ENCODE measurements around the gene GLT1D1. TPM values are rescaled to one million over a fixed set of nuclear protein-coding genes. Genes with fewer than 3 reads are reported as not detected.
"Not testable (repeated sequence)": the region's sequence is repeated elsewhere in the genome, so short reads cannot be mapped to it uniquely, and the experiment has no call there.

The GLT1D1 gene
- 0.07 and 3.6 TPM in 2 replicates for total RNA-seq (2014; rRNA removed; shearing (Covaris generic); ENCODE audit: low replicate concordance)

GRCh38 chr12:128852885-128853599 lies at the start of gene GLT1D1:
Gene GLT1D1 (plus strand): TSS chr12:128853478. CDS start chr12:128853582, 104 bp downstream.
- DNase-seq (ENCODE audit: low read depth), result no peak
- in situ Hi-C loops (cut with HindIII; ENCODE audit: low pct_unique_long_range_greater_than_20kb, low sequenced_read_pairs), result no loop called here

- no peak for DNase-seq (ENCODE audit: low read depth)
- in situ Hi-C loops (cut with HindIII; ENCODE audit: low pct_unique_long_range_greater_than_20kb, low sequenced_read_pairs), result no loop called here
Observed at GRCh38 chr12:128803788-128804187, 49.5 kb upstream of the GLT1D1 start.

- in situ Hi-C loops (cut with HindIII; ENCODE audit: low pct_unique_long_range_greater_than_20kb, low sequenced_read_pairs), result no loop called here
- no peak for DNase-seq (ENCODE audit: low read depth)
Observed at GRCh38 chr12:128804762-128805161, 48.5 kb upstream of the GLT1D1 start.

GRCh38 chr12:128805406-128805805 lies 47.9 kb upstream of the GLT1D1 start:
- DNase-seq (ENCODE audit: low read depth); in situ Hi-C loops (cut with HindIII; ENCODE audit: low pct_unique_long_range_greater_than_20kb, low sequenced_read_pairs): not testable (repeated sequence)

GRCh38 chr12:128806573-128806972 lies 46.7 kb upstream of the GLT1D1 start:
- in situ Hi-C loops (cut with HindIII; ENCODE audit: low pct_unique_long_range_greater_than_20kb, low sequenced_read_pairs), result no loop called here
- DNase-seq (ENCODE audit: low read depth), result no peak

GRCh38 chr12:128807161-128807724 lies 46.0 kb upstream of the GLT1D1 start:
- in situ Hi-C loops (cut with HindIII; ENCODE audit: low pct_unique_long_range_greater_than_20kb, low sequenced_read_pairs), result no loop called here
- DNase-seq (ENCODE audit: low read depth), result no peak

- in situ Hi-C loops (cut with HindIII; ENCODE audit: low pct_unique_long_range_greater_than_20kb, low sequenced_read_pairs), result no loop called here
- no peak for DNase-seq (ENCODE audit: low read depth)
Observed at GRCh38 chr12:128808651-128809050, 44.6 kb upstream of the GLT1D1 start.

- in situ Hi-C loops (cut with HindIII; ENCODE audit: low pct_unique_long_range_greater_than_20kb, low sequenced_read_pairs), result no loop called here
- DNase-seq (ENCODE audit: low read depth), result no peak
Observed at GRCh38 chr12:128810182-128811127, 42.8 kb upstream of the GLT1D1 start.

GRCh38 chr12:128811806-128812205 lies 41.5 kb upstream of the GLT1D1 start:
- in situ Hi-C loops (cut with HindIII; ENCODE audit: low pct_unique_long_range_greater_than_20kb, low sequenced_read_pairs), result no loop called here
- DNase-seq (ENCODE audit: low read depth), result no peak

- DNase-seq (ENCODE audit: low read depth), result no peak
- in situ Hi-C loops (cut with HindIII; ENCODE audit: low pct_unique_long_range_greater_than_20kb, low sequenced_read_pairs), result no loop called here
Observed at GRCh38 chr12:128813392-128813791, 39.9 kb upstream of the GLT1D1 start.

GRCh38 chr12:128813883-128814282 lies 39.4 kb upstream of the GLT1D1 start:
- DNase-seq (ENCODE audit: low read depth), result peak; percentile 16
- in situ Hi-C loops (cut with HindIII; ENCODE audit: low pct_unique_long_range_greater_than_20kb, low sequenced_read_pairs), result no loop called here

GRCh38 chr12:128814411-128815261 lies 38.6 kb upstream of the GLT1D1 start:
- in situ Hi-C loops (cut with HindIII; ENCODE audit: low pct_unique_long_range_greater_than_20kb, low sequenced_read_pairs), result no loop called here
- no peak for DNase-seq (ENCODE audit: low read depth)

GRCh38 chr12:128815779-128816642 lies 37.3 kb upstream of the GLT1D1 start:
- DNase-seq (ENCODE audit: low read depth), result no peak
- in situ Hi-C loops (cut with HindIII; ENCODE audit: low pct_unique_long_range_greater_than_20kb, low sequenced_read_pairs), result no loop called here

GRCh38 chr12:128816643-128816920 lies 36.7 kb upstream of the GLT1D1 start:
- in situ Hi-C loops (cut with HindIII; ENCODE audit: low pct_unique_long_range_greater_than_20kb, low sequenced_read_pairs), result no loop called here
- no peak for DNase-seq (ENCODE audit: low read depth)

- DNase-seq (ENCODE audit: low read depth), result peak; percentile 84
- in situ Hi-C loops (cut with HindIII; ENCODE audit: low pct_unique_long_range_greater_than_20kb, low sequenced_read_pairs), result no loop called here
Observed at GRCh38 chr12:128817111-128818015, 35.9 kb upstream of the GLT1D1 start.

Measured in Caki2 (cell line).